ENCODE measurements around the gene SNED1.

- no peak for TF ChIP-seq CTCF (IDR thresholded peaks at IDR 0.05 in 4 of 5, conservative IDR thresholded peaks at IDR 0.05 in 1 of 5)
- TF ChIP-seq POLR2A (IDR thresholded peaks at IDR 0.05): no peak
These were observed 27.6 kb upstream of the SNED1 start for GRCh38 chr2:240970816-240971215.

Data from gastrocnemius medialis (tissue), 4 donors.